ENCODE measurements around the gene TRAPPC3L.

The TRAPPC3L gene

GRCh38 chr6:116560130-116560529 lies 14.6 kb upstream of the TRAPPC3L start:
- DNase-seq, result no peak

GRCh38 chr6:116557893-116558292 lies 12.4 kb upstream of the TRAPPC3L start:
- DNase-seq, result no peak

- no peak for DNase-seq
These were observed 11.4 kb upstream of the TRAPPC3L start for GRCh38 chr6:116556814-116557415.

- DNase-seq, result no peak
These were observed 10.6 kb upstream of the TRAPPC3L start for GRCh38 chr6:116556065-116556464.

- no peak for DNase-seq
These were observed 8.0 kb upstream of the TRAPPC3L start, which contains the start of gene CALHM4 for GRCh38 chr6:116553451-116553850. TSS of gene CALHM4 (plus strand) at chr6:116553751. CDS start at chr6:116553794, 43 bp downstream.

- no peak for DNase-seq
These were observed 5.3 kb upstream of the TRAPPC3L start for GRCh38 chr6:116550796-116551195.

- DNase-seq, result no peak
These were observed 1.9 kb upstream of the TRAPPC3L start for GRCh38 chr6:116547358-116547757.

- DNase-seq, result no peak
These were observed 2.3 kb downstream of the TRAPPC3L start for GRCh38 chr6:116543149-116543548.

GRCh38 chr6:116542426-116542825 lies 3.1 kb downstream of the TRAPPC3L start:
- no peak for DNase-seq

- peak in 3 of 56 donors; percentile 2 to 5 (median 5) for DNase-seq
These were observed 9.3 kb downstream of the TRAPPC3L start for GRCh38 chr6:116536216-116536621.

- no peak for DNase-seq
These were observed 10.4 kb downstream of the TRAPPC3L start for GRCh38 chr6:116535109-116535508.

- DNase-seq, result no peak
These were observed 12.1 kb downstream of the TRAPPC3L start for GRCh38 chr6:116533233-116533957.

- peak in 20 of 56 donors; percentile 2 to 59 (median 16) for DNase-seq
These were observed 13.6 kb downstream of the TRAPPC3L start for GRCh38 chr6:116531675-116532570.

- no peak for DNase-seq
These were observed 15.0 kb downstream of the TRAPPC3L start for GRCh38 chr6:116530436-116530835.

GRCh38 chr6:116529466-116530290 lies 15.8 kb downstream of the TRAPPC3L start:
- DNase-seq, result no peak

GRCh38 chr6:116528780-116529179 lies 16.7 kb downstream of the TRAPPC3L start:
- no peak for DNase-seq

- no peak for DNase-seq
These were observed 17.4 kb downstream of the TRAPPC3L start for GRCh38 chr6:116528133-116528532.

- DNase-seq, result no peak
These were observed 21.2 kb downstream of the TRAPPC3L start for GRCh38 chr6:116524236-116524635.

GRCh38 chr6:116522896-116523295 lies 22.6 kb downstream of the TRAPPC3L start:
- no peak for DNase-seq

- DNase-seq, result peak in 1 of 56 donors; percentile 51
These were observed 26.7 kb downstream of the TRAPPC3L start for GRCh38 chr6:116518621-116519368.

Data from nucleus accumbens (tissue), 56 donors.